A549 (cell line): ENCODE results near the gene PCCB.

Source experiments
- CEBPB ChIP-seq, 2 experiments: fragments of >200 bp in 1 of 2; sonication (Bioruptor Twin) in 1 of 2; formaldehyde crosslinking in 1 of 2; IDR thresholded peaks; 2 replicates each; pipeline ENCODE4 v1.6.1; 2012 to 2016
- CTCF ChIP-seq: fragments of >200 bp; sonication (Bioruptor Twin); formaldehyde crosslinking; IDR thresholded peaks from 3 replicates; pipeline ENCODE4 v1.5.1; 2016
- FOSL2 ChIP-seq, 2 experiments: fragments of 450-650 bp in 1 of 2; fragments of >200 bp in 1 of 2; sonication (Bioruptor Twin) in 1 of 2; formaldehyde crosslinking; IDR thresholded peaks; 2 replicates each; pipeline versions ENCODE4 v1.5.0 to v1.6.1; 2016 to 2020; ENCODE audit warnings: mild to moderate bottlenecking in 1 of 2, moderate library complexity in 1 of 2
- MAFK ChIP-seq: fragments of 450-650 bp; IDR thresholded peaks from 2 replicates; pipeline ENCODE4 v1.6.1; 2014; ENCODE audit not compliant: partially characterized antibody
- MAX ChIP-seq: IDR thresholded peaks from 2 replicates; pipeline ENCODE4 v1.6.1; 2012
- PHF8 ChIP-seq: fragments of 200-600 bp; sonication (generic); IDR thresholded peaks from 2 replicates; pipeline ENCODE4 v1.6.1; 2016; ENCODE audit warnings: low read depth, mild to moderate bottlenecking, antibody characterized with exemption, moderate library complexity, borderline replicate concordance
- POLR2A ChIP-seq: IDR thresholded peaks from 2 replicates; pipeline ENCODE4 v1.6.1; 2012; ENCODE audit warnings: mild to moderate bottlenecking, low read length
- POLR2AphosphoS2 ChIP-seq: conservative IDR thresholded peaks from 2 replicates; pipeline ENCODE4 v1.6.1; 2012; ENCODE audit warnings: low read length, improper control_type of control experiment, inconsistent platforms
- RAD21 ChIP-seq, 2 experiments: fragments of >200 bp in 1 of 2; sonication (Bioruptor Twin) in 1 of 2; formaldehyde crosslinking in 1 of 2; IDR thresholded peaks in 1 of 2; conservative IDR thresholded peaks in 1 of 2; 2 replicates in 1 of 2; 3 replicates in 1 of 2; pipeline ENCODE4 v1.6.1; 2012 to 2018; ENCODE audit warnings: inconsistent platforms in 1 of 2
- RARB ChIP-seq: fragments of 250-450 bp; sonication (Bioruptor Pico); IDR thresholded peaks from 2 replicates; pipeline ENCODE4 v1.8.0; 2021; ENCODE audit warnings: mild to moderate bottlenecking, moderate library complexity
- RCOR1 ChIP-seq: fragments of 150-350 bp; IDR thresholded peaks from 2 replicates; pipeline ENCODE4 v1.6.1; 2014; ENCODE audit warnings: antibody characterized with exemption, low read length, low read depth
- TP53 ChIP-seq: fragments of 250-450 bp; sonication (Bioruptor Pico); IDR thresholded peaks from 2 replicates; pipeline ENCODE4 v1.5.0; 2021; ENCODE audit warnings: mild to moderate bottlenecking, moderate library complexity

- no peak for TF ChIP-seq TP53
- no peak for TF ChIP-seq RARB (CRISPR knock-in tag)
- no peak for TF ChIP-seq CTCF
- TF ChIP-seq RCOR1, result no peak
- no peak for TF ChIP-seq POLR2A
- no peak for TF ChIP-seq RAD21 (conservative IDR thresholded peaks at IDR 0.05 in 1 of 2, IDR thresholded peaks at IDR 0.05 in 1 of 2)
- no peak for TF ChIP-seq PHF8
- no peak for TF ChIP-seq MAFK
- no peak for TF ChIP-seq FOSL2 (IDR thresholded peaks at IDR 0.05)
- TF ChIP-seq FOSL2 (CRISPR knock-in tag; IDR thresholded peaks at IDR 0.05), result no peak
- no peak for TF ChIP-seq POLR2AphosphoS2
- peak; percentile 19 to 30; a peak in 2 of 4 replicates for TF ChIP-seq CEBPB (IDR thresholded peaks at IDR 0.05)
- TF ChIP-seq MAX, result no peak
Observed at GRCh38 chr3:136311968-136312367, 61.8 kb downstream of the PCCB start.
